Upper lobe of left lung (tissue), 4 donors: ENCODE results near the gene OGFR.

Experiments
- EP300 ChIP-seq, 4 donors: sonication (generic); formaldehyde crosslinking; IDR thresholded peaks; one replicate each; pipeline ENCODE4 v1.5.1; 2017; ENCODE audit warnings: antibody characterized with exemption in 4 of 4, control low read depth in 2 of 4
- POLR2A ChIP-seq, 4 donors: fragments of 450-650 bp; IDR thresholded peaks; one replicate each; pipeline ENCODE4 v1.5.1; 2016 to 2017; ENCODE audit warnings: antibody characterized with exemption in 4 of 4, mild to moderate bottlenecking in 2 of 4
- POLR2AphosphoS5 ChIP-seq, 2 donors: sonication (generic); formaldehyde crosslinking; IDR thresholded peaks; one replicate each; pipeline ENCODE4 v1.5.1; 2017; ENCODE audit warnings: antibody characterized with exemption in 2 of 2
- TF ChIP-seq, protein P1 (sequence below), 6 experiments: fragments of 450-650 bp in 4 of 6; fragments of 200-600 bp in 2 of 6; sonication (generic) in 2 of 6; IDR thresholded peaks; one replicate each; pipeline ENCODE4 v1.5.1; 2016 to 2019; ENCODE audit warnings: antibody characterized with exemption in 6 of 6

GRCh38 chr20:62843656-62844055 is 39.0 kb downstream of the OGFR start:
- TF ChIP-seq, protein P1, sequence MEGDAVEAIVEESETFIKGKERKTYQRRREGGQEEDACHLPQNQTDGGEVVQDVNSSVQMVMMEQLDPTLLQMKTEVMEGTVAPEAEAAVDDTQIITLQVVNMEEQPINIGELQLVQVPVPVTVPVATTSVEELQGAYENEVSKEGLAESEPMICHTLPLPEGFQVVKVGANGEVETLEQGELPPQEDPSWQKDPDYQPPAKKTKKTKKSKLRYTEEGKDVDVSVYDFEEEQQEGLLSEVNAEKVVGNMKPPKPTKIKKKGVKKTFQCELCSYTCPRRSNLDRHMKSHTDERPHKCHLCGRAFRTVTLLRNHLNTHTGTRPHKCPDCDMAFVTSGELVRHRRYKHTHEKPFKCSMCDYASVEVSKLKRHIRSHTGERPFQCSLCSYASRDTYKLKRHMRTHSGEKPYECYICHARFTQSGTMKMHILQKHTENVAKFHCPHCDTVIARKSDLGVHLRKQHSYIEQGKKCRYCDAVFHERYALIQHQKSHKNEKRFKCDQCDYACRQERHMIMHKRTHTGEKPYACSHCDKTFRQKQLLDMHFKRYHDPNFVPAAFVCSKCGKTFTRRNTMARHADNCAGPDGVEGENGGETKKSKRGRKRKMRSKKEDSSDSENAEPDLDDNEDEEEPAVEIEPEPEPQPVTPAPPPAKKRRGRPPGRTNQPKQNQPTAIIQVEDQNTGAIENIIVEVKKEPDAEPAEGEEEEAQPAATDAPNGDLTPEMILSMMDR (IDR thresholded peaks at IDR 0.05), result no peak
- no peak for TF ChIP-seq POLR2A (IDR thresholded peaks at IDR 0.05)
- no peak for TF ChIP-seq POLR2AphosphoS5 (IDR thresholded peaks at IDR 0.05)
- no peak for TF ChIP-seq EP300 (IDR thresholded peaks at IDR 0.05)
